ENCODE data around the gene ROBO2.
A peak's percentile ranks its signal among the peaks of the same experiment; 100 is the strongest.

ROBO2 gene

DNA sequence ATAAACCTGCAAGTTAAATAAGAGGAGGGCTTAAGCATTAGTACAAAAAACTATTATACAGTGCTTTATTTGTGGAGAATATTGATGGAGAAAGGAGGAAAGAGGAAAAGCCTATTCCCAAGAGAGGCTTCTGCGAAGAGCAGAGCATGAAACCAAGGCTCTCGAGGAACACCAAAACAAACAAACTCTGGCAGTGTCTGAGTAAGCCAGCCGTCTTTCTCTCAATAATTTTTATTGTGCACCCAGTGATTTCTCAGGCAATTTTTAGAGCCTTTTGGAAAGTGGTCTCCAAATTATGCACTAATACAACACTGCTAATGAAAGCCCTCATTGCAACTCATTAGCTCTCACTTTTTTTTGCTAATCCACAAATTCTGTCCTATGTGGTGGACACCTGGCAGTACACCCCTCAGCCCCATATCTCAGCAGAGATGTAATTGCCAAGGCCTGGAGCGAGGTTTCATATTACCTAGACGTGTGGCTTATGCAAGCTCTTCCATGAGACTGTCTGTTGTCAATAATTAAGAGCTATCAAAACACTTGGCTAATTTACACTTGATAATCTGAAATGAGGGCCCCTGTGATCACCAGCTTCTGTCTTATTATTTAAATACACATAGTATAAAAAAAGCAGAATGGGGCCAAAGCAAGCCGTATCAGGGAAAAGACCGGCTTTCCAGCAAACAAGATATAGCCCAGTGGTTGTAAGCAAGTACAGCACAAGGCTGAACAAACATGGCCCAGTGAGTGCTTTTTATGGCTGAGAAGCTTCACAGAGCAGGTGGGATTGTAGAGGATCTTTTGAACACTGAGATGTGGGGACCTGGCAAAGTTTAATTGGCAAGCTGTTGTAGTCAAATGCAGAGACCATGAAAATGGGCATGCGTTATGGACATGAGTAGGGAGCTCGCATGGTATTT, 216.9 kb downstream of the ROBO2 start:
- POLR2A ChIA-PET = interaction anchor here (0.8 to 1.6 kb wide), 3 partner anchors 9 to 513 kb away, joined by 3 to 16 read pairs (median 4); partner anchors contain the start of gene ROBO2
- CTCF ChIA-PET = interaction anchor here (0.6 to 2.7 kb wide), 6 partner anchors 49 to 218 kb away, joined by 3 to 12 read pairs (median 4); no protein-coding TSS in a partner anchor
- DNase-seq (ENCODE audit: extremely low spot score) = peak; percentile 27
- TF ChIP-seq SP1 (IDR thresholded peaks at IDR 0.05) (no peak), TARDBP (IDR thresholded peaks at IDR 0.05) (no peak), NFRKB (IDR thresholded peaks at IDR 0.05) (no peak), FOXM1 (IDR thresholded peaks at IDR 0.05; ENCODE audit: borderline replicate concordance) (no peak), L3MBTL2 (conservative IDR thresholded peaks at IDR 0.05) (no peak), HDGF (IDR thresholded peaks at IDR 0.05; ENCODE audit: borderline replicate concordance) (no peak), FOXA1 (IDR thresholded peaks at IDR 0.05) (no peak), BHLHE40 (IDR thresholded peaks at IDR 0.05; ENCODE audit: borderline replicate concordance) (no peak), CTBP1 (IDR thresholded peaks at IDR 0.05; ENCODE audit: borderline replicate concordance) (no peak), FOXK2 (IDR thresholded peaks at IDR 0.05) (no peak), ELF4 (IDR thresholded peaks at IDR 0.05) (no peak), SUZ12 (IDR thresholded peaks at IDR 0.05) (no peak), PKNOX1 (IDR thresholded peaks at IDR 0.05) (no peak), ZNF384 (IDR thresholded peaks at IDR 0.05) (no peak), ARNT (IDR thresholded peaks at IDR 0.05) (no peak), LEF1 (IDR thresholded peaks at IDR 0.05; ENCODE audit: borderline replicate concordance) (no peak)

DNA sequence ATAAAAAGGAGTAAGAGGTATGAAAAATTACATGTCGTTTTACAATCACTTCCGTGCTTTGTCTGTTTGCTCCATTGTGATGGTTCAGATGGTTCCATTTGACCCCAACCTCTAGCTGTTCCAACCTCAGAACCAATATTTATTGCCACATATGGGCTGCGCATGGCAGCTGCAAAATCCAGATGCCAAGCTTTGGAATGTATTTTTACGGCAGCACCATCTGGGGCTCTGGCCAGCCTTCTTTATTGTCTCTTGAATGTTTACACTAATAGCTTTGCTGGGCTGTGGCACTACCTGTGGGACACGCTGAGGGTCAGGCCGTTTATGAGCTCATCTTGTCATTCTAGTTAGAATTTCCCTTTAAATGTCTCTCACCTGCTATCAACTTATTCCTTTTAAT, 219.8 kb downstream of the ROBO2 start:
- POLR2A ChIA-PET = no interaction called here
- CTCF ChIA-PET = interaction anchor here (0.6 to 0.7 kb wide), 2 partner anchors 62 to 213 kb away, joined by 3 read pairs; no protein-coding TSS in a partner anchor
- DNase-seq (ENCODE audit: extremely low spot score) = no peak
- no peak for TF ChIP-seq TARDBP (IDR thresholded peaks at IDR 0.05)
- TF ChIP-seq L3MBTL2 (conservative IDR thresholded peaks at IDR 0.05) = no peak
- no peak for TF ChIP-seq ELF4 (IDR thresholded peaks at IDR 0.05)
- TF ChIP-seq SP1 (IDR thresholded peaks at IDR 0.05) = no peak
- TF ChIP-seq BHLHE40 (IDR thresholded peaks at IDR 0.05; ENCODE audit: borderline replicate concordance) = no peak
- TF ChIP-seq FOXM1 (IDR thresholded peaks at IDR 0.05; ENCODE audit: borderline replicate concordance) = no peak
- no peak for TF ChIP-seq ARNT (IDR thresholded peaks at IDR 0.05)
- no peak for TF ChIP-seq CTBP1 (IDR thresholded peaks at IDR 0.05; ENCODE audit: borderline replicate concordance)
- no peak for TF ChIP-seq ZNF384 (IDR thresholded peaks at IDR 0.05)
- TF ChIP-seq PKNOX1 (IDR thresholded peaks at IDR 0.05) = no peak
- no peak for TF ChIP-seq NFRKB (IDR thresholded peaks at IDR 0.05)
- TF ChIP-seq HDGF (IDR thresholded peaks at IDR 0.05; ENCODE audit: borderline replicate concordance) = no peak
- TF ChIP-seq FOXA1 (IDR thresholded peaks at IDR 0.05) = no peak
- TF ChIP-seq FOXK2 (IDR thresholded peaks at IDR 0.05) = no peak
- no peak for TF ChIP-seq LEF1 (IDR thresholded peaks at IDR 0.05; ENCODE audit: borderline replicate concordance)
- no peak for TF ChIP-seq SUZ12 (IDR thresholded peaks at IDR 0.05)

GRCh38 chr3:77262361-77262760, 222.5 kb downstream of the ROBO2 start:
- no peak for TF ChIP-seq ELF4 (IDR thresholded peaks at IDR 0.05)
- TF ChIP-seq ARNT (IDR thresholded peaks at IDR 0.05) = no peak
- TF ChIP-seq L3MBTL2 (conservative IDR thresholded peaks at IDR 0.05) = no peak
- TF ChIP-seq FOXM1 (IDR thresholded peaks at IDR 0.05; ENCODE audit: borderline replicate concordance) = no peak
- TF ChIP-seq FOXA1 (IDR thresholded peaks at IDR 0.05) = no peak
- TF ChIP-seq NFRKB (IDR thresholded peaks at IDR 0.05) = no peak
- no peak for TF ChIP-seq TARDBP (IDR thresholded peaks at IDR 0.05)
- no peak for TF ChIP-seq SUZ12 (IDR thresholded peaks at IDR 0.05)
- TF ChIP-seq BHLHE40 (IDR thresholded peaks at IDR 0.05; ENCODE audit: borderline replicate concordance) = no peak
- TF ChIP-seq FOXK2 (IDR thresholded peaks at IDR 0.05) = no peak
- no peak for TF ChIP-seq CTBP1 (IDR thresholded peaks at IDR 0.05; ENCODE audit: borderline replicate concordance)
- ChIA-PET CTCF (no interaction called here), POLR2A (no interaction called here)
- no peak for DNase-seq (ENCODE audit: extremely low spot score)

DNA sequence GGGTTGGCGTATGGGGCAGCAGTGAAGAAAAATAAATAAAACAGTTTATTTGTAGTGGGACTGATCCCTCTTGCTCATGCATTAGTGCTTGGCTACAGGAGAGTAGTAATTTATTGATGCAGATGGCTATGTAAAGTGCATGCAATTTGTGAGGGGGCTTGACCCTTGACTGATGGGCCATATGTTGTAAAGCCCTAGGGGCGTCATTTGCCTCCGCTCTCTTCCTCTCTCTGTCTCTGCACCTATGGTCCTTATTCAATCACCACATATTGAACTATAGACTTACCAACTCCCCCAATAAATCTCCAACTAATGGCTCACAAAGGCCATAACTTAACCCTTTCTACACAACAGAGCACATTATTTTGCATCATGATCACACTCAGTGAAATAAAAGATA, 227.7 kb downstream of the ROBO2 start:
- DNase-seq (ENCODE audit: extremely low spot score) = no peak
- POLR2A ChIA-PET = no interaction called here
- CTCF ChIA-PET = no interaction called here
- TF ChIP-seq NFRKB (IDR thresholded peaks at IDR 0.05) (no peak), ARNT (IDR thresholded peaks at IDR 0.05) (no peak), CTBP1 (IDR thresholded peaks at IDR 0.05; ENCODE audit: borderline replicate concordance) (no peak), LEF1 (IDR thresholded peaks at IDR 0.05; ENCODE audit: borderline replicate concordance) (no peak), FOXM1 (IDR thresholded peaks at IDR 0.05; ENCODE audit: borderline replicate concordance) (no peak), FOXK2 (IDR thresholded peaks at IDR 0.05) (no peak), FOXA1 (IDR thresholded peaks at IDR 0.05) (no peak)

- POLR2A ChIA-PET = no interaction called here
- DNase-seq (ENCODE audit: extremely low spot score) = no peak
- TF ChIP-seq PKNOX1 (IDR thresholded peaks at IDR 0.05) (no peak), SUZ12 (IDR thresholded peaks at IDR 0.05) (no peak), TARDBP (IDR thresholded peaks at IDR 0.05) (no peak), BHLHE40 (IDR thresholded peaks at IDR 0.05; ENCODE audit: borderline replicate concordance) (no peak), L3MBTL2 (conservative IDR thresholded peaks at IDR 0.05) (no peak), LEF1 (IDR thresholded peaks at IDR 0.05; ENCODE audit: borderline replicate concordance) (no peak), ZNF384 (IDR thresholded peaks at IDR 0.05) (no peak), SP1 (IDR thresholded peaks at IDR 0.05) (no peak), NFRKB (IDR thresholded peaks at IDR 0.05) (no peak), ARNT (IDR thresholded peaks at IDR 0.05) (no peak), FOXM1 (IDR thresholded peaks at IDR 0.05; ENCODE audit: borderline replicate concordance) (no peak), FOXA1 (IDR thresholded peaks at IDR 0.05) (no peak), FOXK2 (IDR thresholded peaks at IDR 0.05) (no peak), CTBP1 (IDR thresholded peaks at IDR 0.05; ENCODE audit: borderline replicate concordance) (no peak), HDGF (IDR thresholded peaks at IDR 0.05; ENCODE audit: borderline replicate concordance) (no peak), ELF4 (IDR thresholded peaks at IDR 0.05) (no peak)
- CTCF ChIA-PET = no interaction called here
Measured at GRCh38 chr3:77271306-77271705, 231.4 kb downstream of the ROBO2 start.

Data from HEK293T (cell line).